OCI-LY1 (cell line): ENCODE results near the gene KCNH2.
"Not testable (repeated sequence)": the region's sequence is repeated elsewhere in the genome, so short reads cannot be mapped to it uniquely, and the experiment has no call there.

Experiments
- EZH2 ChIP-seq: fragments of 200-600 bp; sonication (generic), shearing (Covaris generic); IDR thresholded peaks from 2 replicates; pipeline ENCODE4 v1.8.0; 2017; ENCODE audit warnings: borderline replicate concordance, mixed run types, mild to moderate bottlenecking, antibody characterized with exemption, low read length, moderate library complexity, mixed read lengths
- TF ChIP-seq, protein P1 (sequence below): fragments of 200-600 bp; sonication (generic), shearing (Covaris generic); IDR thresholded peaks from 2 replicates; pipeline ENCODE4 v1.5.1; 2017; ENCODE audit warnings: mild to moderate bottlenecking, antibody characterized with exemption, low read length, moderate library complexity, mixed read lengths

GRCh38 chr7:151027728-151028130 lies 49.6 kb upstream of the KCNH2 start:
- TF ChIP-seq, protein P1, sequence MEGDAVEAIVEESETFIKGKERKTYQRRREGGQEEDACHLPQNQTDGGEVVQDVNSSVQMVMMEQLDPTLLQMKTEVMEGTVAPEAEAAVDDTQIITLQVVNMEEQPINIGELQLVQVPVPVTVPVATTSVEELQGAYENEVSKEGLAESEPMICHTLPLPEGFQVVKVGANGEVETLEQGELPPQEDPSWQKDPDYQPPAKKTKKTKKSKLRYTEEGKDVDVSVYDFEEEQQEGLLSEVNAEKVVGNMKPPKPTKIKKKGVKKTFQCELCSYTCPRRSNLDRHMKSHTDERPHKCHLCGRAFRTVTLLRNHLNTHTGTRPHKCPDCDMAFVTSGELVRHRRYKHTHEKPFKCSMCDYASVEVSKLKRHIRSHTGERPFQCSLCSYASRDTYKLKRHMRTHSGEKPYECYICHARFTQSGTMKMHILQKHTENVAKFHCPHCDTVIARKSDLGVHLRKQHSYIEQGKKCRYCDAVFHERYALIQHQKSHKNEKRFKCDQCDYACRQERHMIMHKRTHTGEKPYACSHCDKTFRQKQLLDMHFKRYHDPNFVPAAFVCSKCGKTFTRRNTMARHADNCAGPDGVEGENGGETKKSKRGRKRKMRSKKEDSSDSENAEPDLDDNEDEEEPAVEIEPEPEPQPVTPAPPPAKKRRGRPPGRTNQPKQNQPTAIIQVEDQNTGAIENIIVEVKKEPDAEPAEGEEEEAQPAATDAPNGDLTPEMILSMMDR = not testable (repeated sequence)
- TF ChIP-seq EZH2 = not testable (repeated sequence)
